GM11168 (cell line): ENCODE data around the gene PCBP3.

Source experiments
- in situ Hi-C: fragments of 300-500 bp; cut with MboI; formaldehyde crosslinking; loops from one replicate; pipeline ENCODE4 v1.12.0; 2022; ENCODE audit warnings: low sequenced_read_pairs; ENCODE audit not compliant: unreplicated experiment

The PCBP3 gene

GRCh38 chr21:45990049-45990711 is 346.7 kb downstream of the PCBP3 start:
- in situ Hi-C loops, result no loop called here

GRCh38 chr21:45990741-45991605 is 347.4 kb downstream of the PCBP3 start:
- in situ Hi-C loops, result no loop called here

GRCh38 chr21:45991606-45992300 is 348.2 kb downstream of the PCBP3 start:
- in situ Hi-C loops, result no loop called here
